GM12865 (cell line): ENCODE data around the gene ANKRD6.

Source experiments
- DNase-seq: peaks from one replicate; pipeline ENCODE4 v3.0.0; 2010; ENCODE audit warnings: low read depth
- H3K4me3 ChIP-seq: 2 replicates; pipeline ENCODE4 v1.5.1; 2011; ENCODE audit warnings: mild to moderate bottlenecking, low read depth, low read length, control low read depth
- CTCF ChIP-seq: IDR thresholded peaks from 2 replicates; pipeline ENCODE4 v1.5.1; 2011; ENCODE audit warnings: low read length, control low read depth, low read depth, inconsistent platforms; ENCODE audit not compliant: insufficient read depth; ENCODE audit errors: missing control alignments

Gene ANKRD6

DNA sequence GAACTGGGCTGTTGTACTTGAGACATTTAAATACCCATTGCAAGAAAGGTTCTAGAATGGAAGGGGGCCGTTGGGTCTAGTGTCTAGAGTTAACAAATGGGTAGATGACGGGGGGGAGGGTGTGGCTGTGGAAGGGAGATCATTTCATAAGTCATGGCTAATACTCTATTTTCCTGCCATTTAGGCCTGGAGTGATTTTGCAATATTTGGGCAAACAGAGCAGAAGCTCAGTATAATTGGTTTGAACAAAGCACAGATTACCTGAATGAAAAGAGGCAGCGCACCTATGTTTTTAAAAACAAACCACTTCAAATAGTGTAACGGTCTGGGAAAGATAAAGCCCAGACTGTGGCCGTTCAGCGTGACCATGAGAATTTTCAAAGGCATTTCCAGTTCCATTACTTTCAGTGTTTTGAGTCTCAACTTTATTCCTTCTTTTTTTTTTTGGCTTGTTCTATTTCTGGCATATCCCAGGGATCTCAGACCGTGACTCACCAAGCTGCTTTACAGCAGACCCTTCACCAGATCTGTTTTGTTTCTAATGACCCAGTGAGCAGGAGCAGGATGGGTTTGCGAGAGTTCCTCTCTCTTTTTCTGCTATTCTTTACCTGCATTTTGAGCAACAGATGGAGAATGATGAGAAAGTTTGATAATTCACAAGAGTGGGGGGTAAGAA lies 131.9 kb downstream of the ANKRD6 start:
- no peak for TF ChIP-seq CTCF
- H3K4me3 ChIP-seq: no peak overlapping the region
- DNase-seq: no peak

DNA sequence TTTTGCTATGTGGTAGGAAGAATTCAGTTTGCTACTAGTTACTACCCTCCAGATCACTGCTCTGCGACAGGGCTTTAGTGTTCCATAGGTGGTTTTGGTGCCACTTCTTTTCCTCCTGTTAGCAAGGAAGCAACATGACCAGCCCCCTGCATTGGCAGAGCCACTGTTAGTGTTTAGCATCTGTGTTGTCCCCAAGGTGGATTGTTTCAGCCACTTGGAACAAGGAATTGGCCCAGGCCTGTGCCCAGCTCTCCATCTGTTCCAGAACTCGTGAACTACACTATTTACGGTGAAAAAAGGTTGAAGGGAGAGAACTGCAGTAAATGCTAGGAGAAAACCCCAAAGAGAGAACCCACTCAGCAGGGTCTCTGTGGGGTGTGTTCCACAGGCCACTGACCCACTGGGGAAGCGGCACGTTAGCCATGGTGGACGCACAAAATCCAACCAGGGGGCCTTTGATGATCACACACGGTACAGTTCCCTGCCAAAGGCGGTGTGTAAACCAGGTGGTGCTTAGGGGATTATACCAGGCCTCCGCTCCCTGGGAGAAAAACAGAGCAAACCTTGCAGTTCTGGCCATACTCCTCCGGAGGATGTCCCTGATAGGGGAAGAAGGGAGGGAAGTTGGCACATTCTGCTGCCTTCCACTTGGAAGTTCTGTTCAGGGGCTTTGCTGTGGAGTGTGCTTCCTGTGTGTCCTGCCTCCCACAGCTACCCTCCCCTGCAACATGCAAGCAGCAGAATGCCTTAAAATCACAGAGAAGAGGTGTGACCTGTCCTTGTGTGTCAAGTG lies 133.3 kb downstream of the ANKRD6 start:
- DNase-seq: no peak
- no peak overlapping the region for H3K4me3 ChIP-seq
- no peak for TF ChIP-seq CTCF

DNA sequence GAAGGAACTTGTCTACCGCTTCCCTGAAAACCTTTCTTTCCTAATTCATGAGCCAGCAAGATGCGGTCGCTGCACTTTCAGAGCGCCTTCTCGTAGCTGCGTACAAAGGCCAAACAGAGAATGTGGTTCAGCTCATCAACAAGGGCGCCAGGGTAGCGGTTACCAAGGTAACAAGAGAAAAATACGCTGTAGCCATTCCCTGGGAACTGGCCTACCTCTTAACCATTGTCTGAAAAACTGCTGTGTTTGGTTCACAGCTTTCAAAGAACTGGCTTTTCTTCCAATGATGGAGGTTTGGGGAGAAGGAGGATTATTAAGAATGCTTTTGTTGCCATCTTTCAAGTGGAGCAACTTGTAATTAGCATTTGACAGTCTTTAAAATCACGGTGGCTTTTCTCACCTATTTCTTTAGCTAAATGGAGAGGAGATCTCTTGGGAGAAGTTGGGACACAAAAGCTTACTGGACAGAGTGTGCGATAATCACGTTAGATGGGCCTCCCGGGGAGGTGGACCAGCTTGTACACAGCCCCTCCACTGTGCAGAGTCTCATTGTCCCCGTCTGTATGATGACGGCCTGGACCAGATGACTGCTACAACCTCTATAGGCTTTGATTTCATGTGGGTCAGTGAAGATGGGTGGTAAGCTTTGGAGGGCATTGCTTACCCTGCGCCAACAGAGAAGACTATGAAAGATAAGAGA lies 134.1 kb downstream of the ANKRD6 start:
- TF ChIP-seq CTCF: no peak
- no peak overlapping the region for H3K4me3 ChIP-seq
- no peak for DNase-seq

DNA sequence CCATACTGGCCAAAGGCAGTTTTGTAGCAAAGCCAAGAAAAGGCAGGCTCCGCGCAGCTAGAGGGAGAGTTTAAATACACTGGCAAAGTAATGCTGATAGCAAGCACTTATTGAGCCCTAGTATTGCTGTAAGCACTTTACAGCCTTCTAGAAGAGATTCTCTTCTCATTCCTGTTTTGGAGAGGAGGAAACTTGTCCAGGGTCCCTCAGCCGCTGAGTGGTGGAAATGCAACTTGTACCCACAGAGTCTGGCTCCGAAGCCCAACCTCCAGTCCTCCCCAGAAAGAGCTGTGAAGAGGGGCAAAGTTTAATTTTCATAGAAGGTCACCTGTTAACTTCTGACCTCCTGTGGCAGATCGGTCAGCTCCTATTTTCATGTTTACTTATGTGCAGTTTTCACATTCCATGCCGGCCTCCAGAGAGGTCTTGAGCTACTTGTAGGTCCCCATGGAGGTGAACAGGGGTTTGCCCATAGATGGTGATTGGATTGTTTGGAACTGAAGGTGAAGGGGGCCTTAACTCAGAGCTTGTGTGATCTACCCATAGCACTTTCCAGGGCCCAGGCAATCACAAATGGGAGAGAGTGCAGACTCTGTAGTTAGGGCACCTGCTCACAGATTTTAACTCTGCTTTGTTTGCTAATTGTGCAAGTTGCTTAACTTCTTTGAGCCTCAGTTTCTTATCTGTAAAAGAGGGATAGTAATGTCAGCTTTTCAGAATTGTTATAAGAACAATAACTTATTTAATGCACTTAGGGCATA lies 134.9 kb downstream of the ANKRD6 start:
- TF ChIP-seq CTCF: no peak
- no peak overlapping the region for H3K4me3 ChIP-seq
- DNase-seq: no peak

GRCh38 chr6:89574910-89575561 lies 142.1 kb downstream of the ANKRD6 start:
- TF ChIP-seq CTCF: no peak
- H3K4me3 ChIP-seq: no peak overlapping the region
- DNase-seq: peak; percentile 57

GRCh38 chr6:89575562-89575960 lies 142.6 kb downstream of the ANKRD6 start:
- no peak overlapping the region for H3K4me3 ChIP-seq
- DNase-seq: no peak
- no peak for TF ChIP-seq CTCF
